Cardiac fibroblast (primary cell): ENCODE results near the gene TEAD3.
A peak's percentile ranks its signal among the peaks of the same experiment; 100 is the strongest.

Source experiments
- DNase-seq, 2 donors: peaks; one replicate each; pipeline versions ENCODE4 v3.0.0 to v3.0.0-alpha.2; 2010; ENCODE audit warnings: low read depth in 2 of 2
- H3K4me3 ChIP-seq, 2 donors: replicated peaks in 1 of 2; 1 replicate in 1 of 2; 2 replicates in 1 of 2; pipeline ENCODE4 v1.5.1; 2011; ENCODE audit warnings: low read depth in 2 of 2, low read length in 2 of 2, mild to moderate bottlenecking in 2 of 2, moderate library complexity in 1 of 2
- CTCF ChIP-seq: IDR thresholded peaks from one replicate; pipeline ENCODE4 v1.5.1; 2011; ENCODE audit warnings: low read depth, mild to moderate bottlenecking, low read length, inconsistent platforms

Gene TEAD3

GRCh38 chr6:35492258-35492973 lies 4.5 kb downstream of the TEAD3 start:
- H3K4me3 ChIP-seq = no peak overlapping the region
- TF ChIP-seq CTCF = no peak
- DNase-seq = no peak

GRCh38 chr6:35491558-35492257 lies 5.2 kb downstream of the TEAD3 start:
- no peak for TF ChIP-seq CTCF
- no peak for DNase-seq
- H3K4me3 ChIP-seq = no peak overlapping the region

- H3K4me3 ChIP-seq = no peak overlapping the region
- no peak for DNase-seq
- TF ChIP-seq CTCF = no peak
These were observed 5.9 kb downstream of the TEAD3 start for GRCh38 chr6:35490821-35491557.

- peak overlapping the region in 1 of 2 donors; percentile 26 for H3K4me3 ChIP-seq
- no peak for TF ChIP-seq CTCF
- DNase-seq = peak; percentile 59 to 80
These were observed 6.7 kb downstream of the TEAD3 start for GRCh38 chr6:35489995-35490791.

GRCh38 chr6:35489066-35489465 lies 7.8 kb downstream of the TEAD3 start:
- no peak for TF ChIP-seq CTCF
- no peak for DNase-seq
- H3K4me3 ChIP-seq = no peak overlapping the region

- H3K4me3 ChIP-seq = no peak overlapping the region
- TF ChIP-seq CTCF = no peak
- DNase-seq = no peak
These were observed 8.4 kb downstream of the TEAD3 start for GRCh38 chr6:35488517-35488862.
